ENCODE results near the gene SPTBN5.

The SPTBN5 gene

DNA sequence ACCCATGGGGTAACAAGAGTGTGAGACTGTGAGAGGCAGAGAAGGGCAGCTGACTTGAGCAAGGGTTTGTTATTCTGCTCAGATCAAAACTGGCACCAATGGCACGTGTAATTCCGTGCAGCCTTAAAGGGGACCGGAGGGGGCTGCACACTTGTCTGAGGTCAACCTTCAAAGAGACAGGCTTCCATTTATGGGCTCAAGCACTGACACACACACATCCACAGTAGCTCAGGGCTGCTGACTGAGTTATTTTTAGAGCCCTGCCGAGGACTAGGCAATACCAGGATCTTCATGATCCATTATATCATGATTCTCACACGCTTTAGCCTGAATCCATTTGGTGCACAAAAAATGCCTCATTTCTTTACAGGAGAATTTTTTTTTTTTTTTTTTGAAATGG, 20.6 kb upstream of the SPTBN5 start:
- Histone ChIP-seq H3K27ac (no peak overlapping the region), H3K9me3 (no peaks in the 10 kb centered on the region), H3K4me1 (ENCODE audit: control insufficient read depth in 1 of 2, insufficient read depth in 1 of 2, low read depth in 1 of 2, low read length in 1 of 2) (peaks cover 12 to 19% of the 10 kb centered on the region in 2 experiments), H3K4me3 (ENCODE audit: low read depth in 1 of 2, low read length in 1 of 2) (no peak overlapping the region), H3K36me3 (peaks cover 25% of the 10 kb centered on the region), H3K27me3 (no peaks in the 10 kb centered on the region)
- TF ChIP-seq CTCF (IDR thresholded peaks at IDR 0.05), result no peak

- Histone ChIP-seq H3K9me3 (no peaks in the 10 kb centered on the region), H3K36me3 (peaks cover 25% of the 10 kb centered on the region), H3K4me3 (ENCODE audit: low read depth in 1 of 2, low read length in 1 of 2) (no peak overlapping the region), H3K27me3 (no peaks in the 10 kb centered on the region), H3K27ac (no peak overlapping the region), H3K4me1 (ENCODE audit: control insufficient read depth in 1 of 2, insufficient read depth in 1 of 2, low read depth in 1 of 2, low read length in 1 of 2) (peaks cover 12 to 19% of the 10 kb centered on the region in 2 experiments)
- TF ChIP-seq CTCF (IDR thresholded peaks at IDR 0.05), result no peak
Measured at GRCh38 chr15:41913256-41913655, 19.4 kb upstream of the SPTBN5 start.

DNA sequence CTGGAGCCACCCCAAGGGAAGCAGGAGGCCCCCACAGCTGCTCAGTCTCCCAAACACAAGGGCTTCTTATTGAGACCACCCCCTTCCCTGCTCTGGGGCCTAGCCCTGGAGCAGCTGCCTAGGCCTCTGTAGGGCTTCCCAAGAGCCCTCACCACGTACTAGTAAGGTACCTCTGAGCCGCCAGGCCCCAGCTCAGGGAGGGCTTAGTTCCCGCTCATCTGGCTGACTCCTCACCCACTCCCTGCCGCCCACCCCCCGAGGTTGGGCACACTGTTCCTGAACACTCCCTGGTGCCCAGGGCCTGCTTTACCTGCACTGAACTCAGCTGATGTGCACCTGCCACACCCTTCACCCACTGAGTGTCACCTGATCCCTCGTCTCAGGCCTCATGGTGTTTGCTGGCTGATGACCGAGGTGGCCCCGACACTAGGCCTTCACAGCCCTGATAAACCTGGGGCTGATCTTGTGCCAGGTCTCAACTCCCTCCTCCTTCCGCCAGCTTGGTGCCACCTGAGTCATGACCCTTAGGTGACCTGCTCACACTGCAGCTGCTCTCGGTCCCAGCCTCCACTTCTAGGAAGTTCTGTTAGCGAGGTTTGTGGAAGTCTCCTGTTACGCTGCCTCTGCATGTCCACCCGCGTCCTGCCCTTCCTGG, 18.0 kb upstream of the SPTBN5 start:
- no peak for TF ChIP-seq CTCF (IDR thresholded peaks at IDR 0.05)
- peaks cover 12 to 19% of the 10 kb centered on the region in 2 experiments for H3K4me1 ChIP-seq (ENCODE audit: control insufficient read depth in 1 of 2, insufficient read depth in 1 of 2, low read depth in 1 of 2, low read length in 1 of 2)
- no peaks in the 10 kb centered on the region for H3K9me3 ChIP-seq
- H3K36me3 ChIP-seq, result peaks cover 33% of the 10 kb centered on the region
- no peak overlapping the region for H3K4me3 ChIP-seq (ENCODE audit: low read depth in 1 of 2, low read length in 1 of 2)
- no peak overlapping the region for H3K27ac ChIP-seq
- no peaks in the 10 kb centered on the region for H3K27me3 ChIP-seq

DNA sequence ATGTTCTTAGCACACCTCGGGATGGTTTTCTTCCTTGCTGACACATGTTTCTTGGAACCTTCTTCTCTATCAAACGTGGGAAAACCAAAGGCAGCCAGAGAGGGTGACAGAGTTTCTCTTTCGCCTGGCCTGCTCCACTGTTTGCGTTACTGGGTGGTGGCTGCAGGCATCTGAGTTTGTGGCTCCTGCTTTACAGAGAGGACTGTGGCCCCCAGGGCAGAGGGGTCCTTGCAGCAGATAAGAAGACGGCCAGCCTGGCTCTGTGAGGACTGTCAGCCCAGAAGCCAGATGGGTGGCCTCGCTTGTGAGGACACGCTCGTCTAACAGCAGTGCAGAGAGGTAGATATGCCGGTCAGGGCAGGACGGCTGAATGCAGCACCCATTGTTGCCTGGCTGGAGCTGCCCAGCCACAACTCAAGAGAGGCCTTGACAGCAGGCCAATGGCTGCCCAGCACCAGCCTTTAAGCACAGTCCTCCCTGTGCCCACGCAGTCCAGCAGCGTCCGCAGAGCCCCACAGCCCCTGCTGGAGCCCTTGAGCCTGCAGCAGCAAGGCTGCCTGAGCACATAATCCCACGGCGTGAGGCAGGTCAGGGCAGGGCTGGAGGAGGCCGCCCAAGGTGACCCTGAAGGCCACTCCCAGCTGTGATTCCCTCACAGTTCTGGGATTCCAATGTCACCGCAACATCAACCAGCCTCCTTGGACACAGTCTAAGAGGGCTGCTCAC, 15.0 kb upstream of the SPTBN5 start:
- TF ChIP-seq CTCF (IDR thresholded peaks at IDR 0.05), result no peak
- H3K36me3 ChIP-seq, result peaks cover 42% of the 10 kb centered on the region
- H3K4me3 ChIP-seq (ENCODE audit: low read depth in 1 of 2, low read length in 1 of 2), result no peak overlapping the region

DNA sequence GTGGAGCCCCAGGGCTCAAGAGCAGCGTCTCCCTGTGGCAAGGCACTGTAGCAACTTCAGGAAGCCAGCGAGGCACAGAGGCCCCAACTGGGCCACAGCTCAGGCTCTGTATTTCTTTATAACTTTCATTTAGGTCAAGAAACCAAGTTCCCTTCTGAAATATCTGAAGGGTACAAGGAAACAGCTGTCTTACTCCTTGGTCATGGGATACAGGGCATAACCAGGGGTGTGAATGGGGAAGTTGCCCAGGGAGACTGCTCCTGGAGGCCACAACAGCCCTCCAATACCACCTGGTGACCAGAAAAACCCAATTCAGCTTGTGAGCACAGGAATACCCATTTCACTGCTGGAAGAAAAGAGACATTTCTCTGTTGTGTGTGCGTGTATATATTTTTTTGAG, 13.3 kb upstream of the SPTBN5 start:
- Histone ChIP-seq H3K36me3 (peaks cover 42% of the 10 kb centered on the region), H3K4me3 (ENCODE audit: low read depth in 1 of 2, low read length in 1 of 2) (no peak overlapping the region), H3K9me3 (no peaks in the 10 kb centered on the region), H3K4me1 (ENCODE audit: control insufficient read depth in 1 of 2, insufficient read depth in 1 of 2, low read depth in 1 of 2, low read length in 1 of 2) (no peaks in the 10 kb centered on the region), H3K27me3 (no peaks in the 10 kb centered on the region), H3K27ac (no peak overlapping the region)
- no peak for TF ChIP-seq CTCF (IDR thresholded peaks at IDR 0.05)

More for the DNA sequence above, 15.0 kb upstream of the SPTBN5 start:
- Histone ChIP-seq H3K27me3 (no peaks in the 10 kb centered on the region), H3K9me3 (no peaks in the 10 kb centered on the region), H3K27ac (no peak overlapping the region), H3K4me1 (ENCODE audit: control insufficient read depth in 1 of 2, insufficient read depth in 1 of 2, low read depth in 1 of 2, low read length in 1 of 2) (no peaks in the 10 kb centered on the region)
